UCSD-AML1 (cell line): ENCODE measurements around the gene FHAD1.
"Not testable (repeated sequence)": the region's sequence is repeated elsewhere in the genome, so short reads cannot be mapped to it uniquely, and the experiment has no call there.

ENCODE experiments used
- DNase-seq: peaks from one replicate; lab custom pipeline; 2025; ENCODE audit not compliant: unreplicated experiment; lab: John Stamatoyannopoulos, UW

Gene FHAD1

GRCh38 chr1:15362737-15363128 is 115.7 kb downstream of the FHAD1 start:
- peak; percentile 19 for DNase-seq

- peak; percentile 48 for DNase-seq
Measured at GRCh38 chr1:15364740-15365139, 117.7 kb downstream of the FHAD1 start.

DNA sequence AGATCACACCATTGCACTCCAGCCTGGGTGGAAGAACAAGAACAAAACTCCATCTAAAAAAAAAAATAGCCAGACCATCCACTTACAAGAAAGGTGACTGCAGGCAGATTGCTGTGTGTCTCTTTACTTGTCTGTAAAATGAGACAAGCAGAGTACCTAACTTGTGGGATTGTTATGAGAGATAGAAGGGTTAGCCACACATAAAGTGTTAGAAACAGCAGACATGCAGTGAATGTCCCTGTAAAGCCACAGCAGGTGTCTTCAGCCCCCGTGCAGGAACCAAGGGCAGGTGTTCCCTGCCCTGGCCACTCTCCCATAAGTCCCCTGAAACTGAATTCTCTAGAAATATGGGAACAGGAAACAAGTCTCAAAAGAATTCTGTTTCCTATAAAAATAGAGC is 121.9 kb downstream of the FHAD1 start:
- DNase-seq = no peak

DNA sequence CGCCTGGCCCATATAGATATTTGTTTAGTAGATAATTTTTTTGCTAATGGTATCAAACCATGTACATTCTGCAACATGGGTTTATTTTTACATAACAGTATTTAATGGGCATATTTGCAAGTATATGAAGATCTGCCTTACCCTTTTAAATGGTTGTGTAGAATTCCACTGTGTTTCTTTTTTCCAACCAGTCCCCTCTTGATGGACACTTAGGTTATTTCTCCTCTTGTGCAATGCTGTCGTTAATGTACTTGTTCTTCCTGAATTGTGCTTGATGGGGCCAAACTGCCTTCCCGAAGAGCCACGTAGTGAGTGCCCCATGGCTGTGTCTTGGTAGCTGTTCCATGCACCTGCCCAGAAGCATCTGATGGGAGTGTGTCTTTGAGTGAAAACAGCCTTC is 123.2 kb downstream of the FHAD1 start:
- no peak for DNase-seq

DNA sequence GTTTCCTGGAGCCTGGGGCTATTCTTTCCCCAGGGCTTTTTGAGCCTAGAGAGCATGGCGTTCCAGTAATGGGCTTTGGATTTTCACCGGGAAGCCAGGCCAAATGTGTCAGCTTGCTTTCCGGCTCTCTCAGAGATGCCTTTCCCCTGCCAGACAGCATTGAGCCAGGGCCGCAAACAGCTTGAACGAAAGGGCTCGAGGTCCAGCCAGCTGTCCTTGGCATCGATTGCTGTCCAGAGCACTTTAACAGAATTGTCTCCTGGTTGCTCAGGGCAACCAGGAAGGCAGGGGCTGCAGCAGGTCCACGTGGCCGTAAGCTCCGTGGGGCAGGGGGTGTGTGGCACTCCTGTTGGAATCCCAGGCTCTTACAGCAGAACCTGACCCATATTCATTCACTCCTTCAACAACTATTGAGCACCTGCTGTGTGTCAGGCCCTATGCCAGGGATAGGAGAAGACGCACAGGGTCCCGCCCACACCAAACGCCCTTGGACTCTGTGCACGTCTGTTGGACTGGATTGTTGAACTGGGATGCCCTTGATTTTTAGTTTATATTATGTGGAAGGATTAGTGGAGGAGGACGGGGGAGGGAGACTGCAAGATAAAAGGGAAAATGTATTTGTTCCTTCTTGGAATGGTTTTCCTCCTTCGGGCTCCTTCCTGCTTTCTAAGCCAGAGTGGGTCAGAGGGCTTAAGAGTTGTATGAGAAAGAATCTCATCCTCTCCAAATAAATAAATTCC is 123.9 kb downstream of the FHAD1 start:
- no peak for DNase-seq

DNA sequence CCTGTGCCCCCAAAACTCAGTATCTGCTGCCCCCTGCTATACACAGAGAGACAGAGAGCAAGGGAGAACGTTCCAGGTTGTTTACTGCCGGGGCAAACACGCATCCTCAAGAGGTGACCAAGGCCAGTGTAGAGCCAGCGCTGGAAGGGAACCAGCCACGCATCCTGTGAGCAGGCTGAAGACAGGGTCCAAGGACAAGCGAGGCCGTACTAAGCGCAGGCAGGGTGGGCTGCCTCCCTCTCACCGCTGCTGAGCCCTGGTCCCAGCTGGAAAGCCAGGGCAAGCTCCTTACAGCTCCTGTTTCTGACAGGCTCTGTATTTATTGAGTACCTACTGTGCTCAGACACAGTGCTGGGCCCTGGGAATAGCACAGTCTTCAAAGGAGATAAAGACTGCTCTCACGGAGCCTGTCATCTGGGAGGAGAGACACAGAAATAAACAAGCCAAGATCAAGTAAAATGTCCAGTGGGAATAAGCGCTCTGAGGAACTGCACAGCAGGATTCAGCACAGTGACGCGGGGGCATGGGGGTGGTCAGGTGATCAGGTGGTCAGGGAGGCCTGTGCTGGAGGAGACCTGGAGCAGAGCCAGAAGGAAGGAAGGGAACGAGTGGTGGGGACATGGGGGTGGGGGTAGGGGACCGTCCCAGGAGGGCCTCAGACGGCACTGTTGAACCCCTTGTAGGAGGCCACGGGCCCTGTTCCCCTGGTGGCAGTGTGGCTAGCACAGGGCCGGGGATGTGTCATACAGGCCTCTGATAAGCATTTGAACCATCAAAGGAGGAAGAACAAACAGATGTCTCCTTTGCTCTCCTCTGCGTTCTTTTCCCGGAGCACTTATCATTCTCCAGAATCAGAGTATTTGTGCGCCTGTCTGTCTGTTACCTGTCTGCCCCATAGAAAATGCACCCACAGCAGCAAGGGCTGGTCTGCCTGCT is 124.9 kb downstream of the FHAD1 start:
- DNase-seq = no peak

DNA sequence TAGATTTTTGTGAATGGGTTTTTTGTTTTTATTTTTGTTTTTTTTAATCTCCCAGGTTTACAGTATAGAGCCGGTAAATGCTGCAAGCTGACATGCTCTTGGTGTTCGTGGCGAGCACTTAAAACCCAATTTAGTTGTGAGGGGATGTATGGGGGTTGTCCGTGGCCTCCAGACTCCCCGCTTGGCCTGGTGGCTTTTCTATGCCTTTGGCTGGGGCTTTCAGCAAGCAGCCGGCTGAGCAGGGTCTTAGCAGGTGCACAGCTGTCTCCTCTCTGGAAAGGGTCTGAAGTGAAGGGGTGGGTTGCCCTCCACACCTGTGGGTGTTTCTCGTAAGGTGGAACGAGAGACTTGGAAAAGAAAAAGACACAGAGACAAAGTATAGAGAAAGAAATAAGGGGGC is 131.7 kb downstream of the FHAD1 start:
- DNase-seq = no peak

- not testable (repeated sequence) for DNase-seq
Measured at GRCh38 chr1:15379151-15379550, 132.1 kb downstream of the FHAD1 start.

DNA sequence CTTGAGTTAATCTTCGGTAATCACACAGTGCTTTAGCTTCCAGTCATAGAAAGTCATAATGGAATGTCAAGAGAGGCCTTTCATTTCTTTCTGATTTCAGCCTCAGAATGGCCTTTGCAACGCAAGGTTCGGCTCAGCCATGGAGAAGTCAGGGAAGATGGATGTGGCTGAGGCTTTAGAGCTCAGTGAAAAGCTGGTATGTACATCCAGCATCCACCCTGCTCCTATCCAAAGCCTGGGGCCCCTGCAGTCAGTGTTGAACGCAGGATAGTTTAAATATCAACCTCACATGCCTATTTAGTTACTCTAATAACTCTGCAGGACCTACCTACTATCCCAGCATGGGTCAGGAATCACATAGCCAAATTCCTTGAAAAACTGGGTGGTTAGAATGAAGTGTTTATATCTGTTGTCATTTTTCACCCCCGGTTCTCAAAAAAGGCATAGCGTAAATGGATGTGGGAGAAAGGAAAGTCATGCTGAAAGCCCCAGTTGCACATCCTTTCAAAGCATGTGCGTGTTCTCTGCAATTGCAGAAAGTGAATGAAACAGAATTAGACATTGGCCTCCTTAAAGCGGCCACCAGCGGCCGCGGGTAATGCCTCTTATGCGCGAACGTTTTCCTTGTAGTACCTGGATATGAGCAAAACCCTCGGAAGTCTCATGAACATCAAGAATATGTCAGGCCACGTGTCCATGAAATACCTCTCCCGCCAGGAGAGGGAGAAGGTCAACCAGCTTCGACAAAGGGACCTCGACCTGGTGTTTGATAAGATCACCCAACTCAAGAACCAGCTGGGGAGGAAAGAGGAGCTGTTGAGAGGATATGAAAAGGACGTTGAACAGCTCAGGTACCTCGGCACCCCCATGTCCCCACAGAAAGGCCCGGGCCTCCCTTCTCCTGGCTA is 133.8 kb downstream of the FHAD1 start:
- DNase-seq = no peak

DNA sequence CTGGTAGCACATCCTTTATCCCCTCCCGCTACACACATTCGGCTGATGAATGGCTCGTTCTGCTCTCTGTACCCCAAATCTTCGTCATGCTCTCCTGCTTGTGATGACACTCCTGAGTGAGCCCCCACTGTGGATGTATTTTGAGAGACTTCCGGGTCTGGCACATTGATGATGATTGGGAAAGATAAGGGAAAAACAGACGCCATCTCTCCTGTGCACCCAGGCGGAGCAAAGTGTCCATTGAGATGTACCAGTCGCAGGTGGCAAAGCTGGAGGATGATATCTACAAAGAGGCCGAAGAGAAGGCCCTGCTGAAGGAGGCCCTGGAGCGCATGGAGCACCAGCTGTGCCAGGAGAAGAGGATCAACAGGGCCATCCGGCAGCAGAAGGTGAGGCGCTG is 134.8 kb downstream of the FHAD1 start:
- no peak for DNase-seq

- no peak for DNase-seq
Measured at GRCh38 chr1:15382601-15383518, 135.8 kb downstream of the FHAD1 start.

GRCh38 chr1:15383810-15384209 is 136.8 kb downstream of the FHAD1 start:
- no peak for DNase-seq

GRCh38 chr1:15384301-15384901 is 137.4 kb downstream of the FHAD1 start:
- no peak for DNase-seq

DNA sequence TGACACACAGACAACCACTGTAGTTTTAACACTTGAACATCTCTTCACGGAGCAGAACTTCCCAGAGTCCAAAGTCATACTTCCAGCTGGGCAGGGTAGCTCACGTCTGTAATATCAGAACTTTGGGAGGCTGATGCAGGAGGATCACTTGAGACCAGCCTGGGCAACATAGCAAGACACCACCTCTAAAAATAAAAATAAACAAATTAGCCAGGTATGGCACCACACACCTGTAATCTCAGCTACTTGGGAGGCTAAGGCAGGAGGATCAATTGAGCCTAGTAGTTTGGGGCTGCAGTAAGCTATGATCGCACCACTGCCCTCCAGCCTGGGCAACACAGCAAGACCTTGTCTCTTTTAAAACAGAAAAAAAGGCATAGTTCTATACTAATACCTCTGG is 138.4 kb downstream of the FHAD1 start:
- DNase-seq = no peak

GRCh38 chr1:15386164-15386749 is 139.2 kb downstream of the FHAD1 start:
- DNase-seq = peak; percentile 26

GRCh38 chr1:15388201-15388880 is 141.3 kb downstream of the FHAD1 start:
- DNase-seq = no peak

DNA sequence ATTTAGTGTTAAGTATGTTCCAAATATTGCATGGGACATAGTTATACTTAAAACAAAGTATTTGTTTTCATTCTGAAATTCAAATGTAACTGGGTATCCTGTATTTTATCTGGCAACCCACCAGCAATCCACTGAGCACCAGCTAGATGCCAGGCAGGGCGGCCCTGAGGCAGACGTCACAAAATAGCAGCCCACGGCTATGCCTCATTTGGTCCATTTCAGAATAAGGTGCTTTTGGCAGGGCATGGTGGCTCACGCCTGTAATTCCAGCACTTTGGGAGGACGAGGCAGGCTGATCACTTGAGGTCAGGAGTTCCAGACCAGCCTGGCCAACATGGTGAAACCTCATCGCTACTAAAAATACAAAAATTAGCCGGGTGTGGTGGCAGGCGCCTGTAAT is 142.8 kb downstream of the FHAD1 start:
- not testable (repeated sequence) for DNase-seq

DNA sequence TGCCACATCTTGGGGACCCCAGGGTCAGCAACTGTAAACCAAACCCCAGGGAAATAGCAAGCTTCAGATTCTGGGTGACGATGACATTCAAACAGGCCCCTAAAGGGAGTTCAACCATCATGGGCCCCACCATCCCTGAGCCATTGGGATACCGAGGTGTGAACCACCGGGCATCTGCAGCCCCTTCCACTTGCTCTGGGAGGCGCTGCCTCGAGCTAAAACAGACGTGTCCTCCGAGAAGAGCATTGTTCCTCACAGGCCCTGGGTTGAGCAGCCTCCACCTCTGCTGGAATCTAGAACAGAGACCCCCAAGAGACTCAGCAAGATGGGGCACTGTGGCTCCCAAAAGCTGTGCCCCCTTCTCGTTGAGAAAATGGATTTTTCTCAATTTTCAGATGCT is 143.6 kb downstream of the FHAD1 start:
- DNase-seq = no peak

GRCh38 chr1:15391366-15391765 is 144.3 kb downstream of the FHAD1 start:
- DNase-seq = no peak
